GM18526 (cell line): ENCODE data around the gene EIF4G1.

ENCODE experiments used
- POLR2A ChIP-seq: IDR thresholded peaks from 3 replicates; pipeline ENCODE4 v1.6.1; 2011; ENCODE audit not compliant: insufficient read length; ENCODE audit errors: extremely low read depth

EIF4G1 gene

GRCh38 chr3:184314363-184314699, at the start of gene EIF4G1:
Gene EIF4G1, plus strand, starts transcription at chr3:184314606. Its CDS starts 1,191 bp downstream, at chr3:184315797.
- peak; percentile 78 for TF ChIP-seq POLR2A

- TF ChIP-seq POLR2A, result no peak
Measured at GRCh38 chr3:184272269-184272668, 42.1 kb upstream of the EIF4G1 start.

GRCh38 chr3:184275381-184275701, 39.1 kb upstream of the EIF4G1 start:
- TF ChIP-seq POLR2A, result no peak

GRCh38 chr3:184275961-184276910, 38.2 kb upstream of the EIF4G1 start, which contains the start of gene ECE2:
Gene ECE2, plus strand, starts transcription at chr3:184276022. Its CDS starts 132 bp downstream, at chr3:184276154.
- TF ChIP-seq POLR2A, result no peak

- TF ChIP-seq POLR2A, result no peak
Measured at GRCh38 chr3:184277366-184277765, 37.0 kb upstream of the EIF4G1 start.

GRCh38 chr3:184282941-184283340, 31.5 kb upstream of the EIF4G1 start:
- no peak for TF ChIP-seq POLR2A

GRCh38 chr3:184283681-184284080, 30.7 kb upstream of the EIF4G1 start:
- TF ChIP-seq POLR2A, result no peak

GRCh38 chr3:184284696-184285095, 29.7 kb upstream of the EIF4G1 start:
- no peak for TF ChIP-seq POLR2A

- no peak for TF ChIP-seq POLR2A
Measured at GRCh38 chr3:184289426-184289938, 24.9 kb upstream of the EIF4G1 start.

- TF ChIP-seq POLR2A, result no peak
Measured at GRCh38 chr3:184290331-184290730, 24.1 kb upstream of the EIF4G1 start.

GRCh38 chr3:184291044-184291737, 23.2 kb upstream of the EIF4G1 start:
- no peak for TF ChIP-seq POLR2A

- no peak for TF ChIP-seq POLR2A
Measured at GRCh38 chr3:184291738-184292445, 22.5 kb upstream of the EIF4G1 start.

- TF ChIP-seq POLR2A, result no peak
Measured at GRCh38 chr3:184295771-184296170, 18.6 kb upstream of the EIF4G1 start.

GRCh38 chr3:184296616-184297015, 17.8 kb upstream of the EIF4G1 start:
- TF ChIP-seq POLR2A, result no peak

GRCh38 chr3:184298759-184299487, 15.5 kb upstream of the EIF4G1 start, which contains the start of gene PSMD2:
Gene PSMD2, plus strand, starts transcription at chr3:184299241. Its CDS starts 26 bp downstream, at chr3:184299267.
- peak; percentile 82 for TF ChIP-seq POLR2A
